Heart left ventricle (tissue), 13 donors: ENCODE data around the gene CRHBP.

Experiments used
- CTCF ChIP-seq, 12 donors: fragments of 200-600 bp; sonication (generic) in 4 of 12; IDR thresholded peaks; one replicate each; pipeline versions ENCODE4 v1.5.0 to v1.8.0; 2018 to 2022; ENCODE audit warnings: antibody characterized with exemption in 12 of 12, mild to moderate bottlenecking in 5 of 12
- POLR2A ChIP-seq, 2 donors: fragments of 450-650 bp; IDR thresholded peaks; one replicate each; pipeline ENCODE4 v1.6.1; 2017; ENCODE audit warnings: antibody characterized with exemption in 2 of 2, mild to moderate bottlenecking in 2 of 2, moderate library complexity in 2 of 2
- donor health status: ischemic (EF 13 %, LVEDD 7.1; RV severe dilation, severe dysfunction).
- donor health status: DM: no; HTN: yes; CAD: no.
- donor health status: DM: no; HTN: no; CAD: no.
- donor health status: ischemic (EF 25% LVEDD 6.9; RV normal size, moderate dysfunction).
- donor health status: ischemic (EF 25% LVEDD 5.7; RV mildly dilated, moderate dysfunction).
- donor health status: ischemic (EF 35%, LVEDD 5.7; RV mildly dilated, moderate dysfunction).
- donor health status: nonischemic (EF 11% LVEDD 7.7; RV severe dilation, severe dysfunction).
- donor health status: DM: yes; HTN: yes; CAD: no.
- donor health status: PGD.
- donor health status: ischemic (EF 29% LVEDD 5.4; RV normal size, mild dysfunction).
- donor health status: nonischemic (EF 23%, LVEDD 6.1; RV moderate dilation, normal function).

GRCh38 chr5:76978869-76979268, 26.0 kb downstream of the CRHBP start:
- TF ChIP-seq CTCF (IDR thresholded peaks at IDR 0.05) (no peak), POLR2A (IDR thresholded peaks at IDR 0.05) (no peak)
